ENCODE measurements around the gene LKAAEAR1.

The LKAAEAR1 gene

GRCh38 chr20:64036346-64037198 lies 47.6 kb downstream of the LKAAEAR1 start:
- Histone ChIP-seq H3K4me1 (ENCODE audit: control insufficient read depth in 1 of 2, insufficient read depth in 2 of 2, low read length in 2 of 2) (peaks cover 0 to 27% of the 10 kb centered on the region in 2 donors), H3K4me3 (ENCODE audit: low read depth in 1 of 2, low read length in 2 of 2) (no peak overlapping the region), H3K9me3 (ENCODE audit: control insufficient read depth in 1 of 2, low read length in 2 of 2) (no peaks in the 10 kb centered on the region), H3K27ac (ENCODE audit: low read length) (no peak overlapping the region), H3K27me3 (ENCODE audit: low read depth, low read length) (peaks cover 21% of the 10 kb centered on the region), H3K36me3 (ENCODE audit: control insufficient read depth in 1 of 2, insufficient read depth in 2 of 2, low read length in 2 of 2) (peaks cover 6 to 27% of the 10 kb centered on the region in 2 donors)

- H3K9me3 ChIP-seq (ENCODE audit: control insufficient read depth in 1 of 2, low read length in 2 of 2), result no peaks in the 10 kb centered on the region
- no peak within 1 kb of the TSS for H3K4me3 ChIP-seq (ENCODE audit: low read depth in 1 of 2, low read length in 2 of 2)
- peaks cover 0 to 27% of the 10 kb centered on the region in 2 donors for H3K4me1 ChIP-seq (ENCODE audit: control insufficient read depth in 1 of 2, insufficient read depth in 2 of 2, low read length in 2 of 2)
- H3K36me3 ChIP-seq (ENCODE audit: control insufficient read depth in 1 of 2, insufficient read depth in 2 of 2, low read length in 2 of 2), result peaks cover 6 to 30% of the 10 kb centered on the region in 2 donors
- H3K27ac ChIP-seq (ENCODE audit: low read length), result no peak within 1 kb of the TSS
- H3K27me3 ChIP-seq (ENCODE audit: low read depth, low read length), result peaks cover 15% of the 10 kb centered on the region
These were observed 48.3 kb downstream of the LKAAEAR1 start, which contains the start of gene C20orf204 for GRCh38 chr20:64035933-64036345. TSS of gene C20orf204 (plus strand) at chr20:64036182. CDS start at chr20:64036324, 142 bp downstream.

GRCh38 chr20:64035066-64035932 lies 48.9 kb downstream of the LKAAEAR1 start:
- peaks cover 0 to 27% of the 10 kb centered on the region in 2 donors for H3K4me1 ChIP-seq (ENCODE audit: control insufficient read depth in 1 of 2, insufficient read depth in 2 of 2, low read length in 2 of 2)
- peaks cover 9% of the 10 kb centered on the region for H3K27me3 ChIP-seq (ENCODE audit: low read depth, low read length)
- no peak overlapping the region for H3K27ac ChIP-seq (ENCODE audit: low read length)
- H3K36me3 ChIP-seq (ENCODE audit: control insufficient read depth in 1 of 2, insufficient read depth in 2 of 2, low read length in 2 of 2), result peaks cover 10 to 36% of the 10 kb centered on the region in 2 donors
- no peak overlapping the region for H3K4me3 ChIP-seq (ENCODE audit: low read depth in 1 of 2, low read length in 2 of 2)
- no peaks in the 10 kb centered on the region for H3K9me3 ChIP-seq (ENCODE audit: control insufficient read depth in 1 of 2, low read length in 2 of 2)

GRCh38 chr20:64033981-64034493 lies 50.2 kb downstream of the LKAAEAR1 start:
- H3K4me3 ChIP-seq (ENCODE audit: low read depth in 1 of 2, low read length in 2 of 2), result no peak overlapping the region
- peaks cover 0 to 17% of the 10 kb centered on the region in 2 donors for H3K4me1 ChIP-seq (ENCODE audit: control insufficient read depth in 1 of 2, insufficient read depth in 2 of 2, low read length in 2 of 2)
- H3K27me3 ChIP-seq (ENCODE audit: low read depth, low read length), result no peaks in the 10 kb centered on the region
- H3K27ac ChIP-seq (ENCODE audit: low read length), result no peak overlapping the region
- peaks cover 10 to 49% of the 10 kb centered on the region in 2 donors for H3K36me3 ChIP-seq (ENCODE audit: control insufficient read depth in 1 of 2, insufficient read depth in 2 of 2, low read length in 2 of 2)
- no peaks in the 10 kb centered on the region for H3K9me3 ChIP-seq (ENCODE audit: control insufficient read depth in 1 of 2, low read length in 2 of 2)
